Gastrocnemius medialis (tissue), 4 donors: Measurements from ENCODE around the gene POLR2I. TPM values are rescaled to one million over a fixed set of nuclear protein-coding genes. Genes with fewer than 3 reads are reported as not detected.

Experiments
- ATAC-seq, 2 donors: fragments of 150-250 bp; one replicate each; pipeline ENCODE4 v1.9.1; 2016
- DNase-seq, 2 donors: peaks; one replicate each; pipeline ENCODE4 v3.0.0-alpha.2; 2019
- H3K27ac ChIP-seq, 4 donors: fragments of 200-600 bp; sonication (generic); 1 replicate in 1 of 4; 2 replicates in 3 of 4; pipeline ENCODE4 v1.5.1; 2016 to 2018; ENCODE audit warnings: mild to moderate bottlenecking in 2 of 4, moderate library complexity in 1 of 4
- H3K27me3 ChIP-seq, 3 donors: fragments of 200-600 bp; sonication (generic) in 2 of 3; 1 replicate in 1 of 3; 2 replicates in 2 of 3; pipeline versions ENCODE4 v1.5.1 to v1.6.0; 2016 to 2019; ENCODE audit warnings: mild to moderate bottlenecking in 1 of 3, moderate library complexity in 1 of 3
- H3K36me3 ChIP-seq, 2 donors: fragments of 200-600 bp; sonication (generic) in 1 of 2; one replicate each; pipeline ENCODE4 v1.5.1; 2017 to 2018
- H3K4me1 ChIP-seq, 2 donors: fragments of 200-600 bp; sonication (generic) in 1 of 2; one replicate each; pipeline ENCODE4 v1.5.1; 2016 to 2017; ENCODE audit warnings: mild to moderate bottlenecking in 2 of 2
- H3K4me3 ChIP-seq, 4 donors: fragments of 200-600 bp; sonication (generic) in 3 of 4; 1 replicate in 1 of 4; 2 replicates in 3 of 4; pipeline ENCODE4 v1.5.1; 2016 to 2019; ENCODE audit warnings: mild to moderate bottlenecking in 2 of 4
- H3K9me3 ChIP-seq, 3 donors: fragments of 200-600 bp; sonication (generic) in 2 of 3; 1 replicate in 1 of 3; 2 replicates in 2 of 3; pipeline ENCODE4 v1.5.1; 2016 to 2019
- POLR2A ChIP-seq, 2 donors: fragments of 450-650 bp; IDR thresholded peaks; one replicate each; pipeline ENCODE4 v1.6.1; 2017; ENCODE audit warnings: antibody characterized with exemption in 2 of 2, mild to moderate bottlenecking in 2 of 2, moderate library complexity in 2 of 2
- in situ Hi-C, 4 donors: fragments of 200-750 bp; cut with MboI; loops; one replicate each; pipeline versions ENCODE4 v1.15.0 to v1.8.0; 2017; ENCODE audit warnings: low sequenced_read_pairs in 4 of 4
- intact Hi-C: fragments of 100-400 bp; cut with DNase I; formaldehyde crosslinking; loops from one replicate; pipeline ENCODE4 v1.15.1; 2023; ENCODE audit warnings: low total_unique reads
- total RNA-seq, 4 donors: library from RNA; depleted of rRNA; stranded (reverse); fragments of >200 nt; gene quantifications; one replicate each; pipeline versions ENCODE4 v1.1.0 to v1.2.3, GENCODE V29; 2016
- TF ChIP-seq, protein P1 (sequence below), 5 experiments: fragments of 450-650 bp in 3 of 5; fragments of 200-600 bp in 2 of 5; sonication (generic) in 2 of 5; IDR thresholded peaks in 4 of 5; conservative IDR thresholded peaks in 1 of 5; 1 replicate in 4 of 5; 2 replicates in 1 of 5; pipeline ENCODE4 v1.5.1; 2016 to 2019; ENCODE audit warnings: antibody characterized with exemption in 5 of 5, mild to moderate bottlenecking in 3 of 5, moderate library complexity in 3 of 5

Gene POLR2I
- total RNA-seq, 4 donors from 2014 or later: 61.0 to 88.7 (median 79.4) TPM

- Histone ChIP-seq H3K27ac (peak overlapping the region; percentile 97 to 100 (median 98)), H3K9me3 (no peaks in the 10 kb centered on the region), H3K27me3 (no peaks in the 10 kb centered on the region), H3K36me3 (peaks cover 6 to 40% of the 10 kb centered on the region in 2 donors), H3K4me1 (peaks cover 12 to 23% of the 10 kb centered on the region in 2 donors), H3K4me3 (peak overlapping the region; percentile 90 to 97 (median 92))
- TF ChIP-seq, protein P1, sequence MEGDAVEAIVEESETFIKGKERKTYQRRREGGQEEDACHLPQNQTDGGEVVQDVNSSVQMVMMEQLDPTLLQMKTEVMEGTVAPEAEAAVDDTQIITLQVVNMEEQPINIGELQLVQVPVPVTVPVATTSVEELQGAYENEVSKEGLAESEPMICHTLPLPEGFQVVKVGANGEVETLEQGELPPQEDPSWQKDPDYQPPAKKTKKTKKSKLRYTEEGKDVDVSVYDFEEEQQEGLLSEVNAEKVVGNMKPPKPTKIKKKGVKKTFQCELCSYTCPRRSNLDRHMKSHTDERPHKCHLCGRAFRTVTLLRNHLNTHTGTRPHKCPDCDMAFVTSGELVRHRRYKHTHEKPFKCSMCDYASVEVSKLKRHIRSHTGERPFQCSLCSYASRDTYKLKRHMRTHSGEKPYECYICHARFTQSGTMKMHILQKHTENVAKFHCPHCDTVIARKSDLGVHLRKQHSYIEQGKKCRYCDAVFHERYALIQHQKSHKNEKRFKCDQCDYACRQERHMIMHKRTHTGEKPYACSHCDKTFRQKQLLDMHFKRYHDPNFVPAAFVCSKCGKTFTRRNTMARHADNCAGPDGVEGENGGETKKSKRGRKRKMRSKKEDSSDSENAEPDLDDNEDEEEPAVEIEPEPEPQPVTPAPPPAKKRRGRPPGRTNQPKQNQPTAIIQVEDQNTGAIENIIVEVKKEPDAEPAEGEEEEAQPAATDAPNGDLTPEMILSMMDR (IDR thresholded peaks at IDR 0.05 in 4 of 5, conservative IDR thresholded peaks at IDR 0.05 in 1 of 5): no peak
- TF ChIP-seq POLR2A (IDR thresholded peaks at IDR 0.05): peak; percentile 73 to 74
- in situ Hi-C loops (loop anchor here in 1 of 4 donors (25.0 kb wide), 1 partner anchor 379 kb away; the partner anchor contains the start of genes HSPB6 and PROSER3), intact Hi-C loops (loop anchor here (2.0 kb wide), 1 partner anchor 26 kb away; the partner anchor contains the start of genes POLR2I and TBCB)
- ATAC-seq: peak; percentile 73 to 81
- DNase-seq: peak; percentile 80 to 90
Measured at GRCh38 chr19:36141039-36141927, 26.6 kb upstream of the POLR2I start.

DNA sequence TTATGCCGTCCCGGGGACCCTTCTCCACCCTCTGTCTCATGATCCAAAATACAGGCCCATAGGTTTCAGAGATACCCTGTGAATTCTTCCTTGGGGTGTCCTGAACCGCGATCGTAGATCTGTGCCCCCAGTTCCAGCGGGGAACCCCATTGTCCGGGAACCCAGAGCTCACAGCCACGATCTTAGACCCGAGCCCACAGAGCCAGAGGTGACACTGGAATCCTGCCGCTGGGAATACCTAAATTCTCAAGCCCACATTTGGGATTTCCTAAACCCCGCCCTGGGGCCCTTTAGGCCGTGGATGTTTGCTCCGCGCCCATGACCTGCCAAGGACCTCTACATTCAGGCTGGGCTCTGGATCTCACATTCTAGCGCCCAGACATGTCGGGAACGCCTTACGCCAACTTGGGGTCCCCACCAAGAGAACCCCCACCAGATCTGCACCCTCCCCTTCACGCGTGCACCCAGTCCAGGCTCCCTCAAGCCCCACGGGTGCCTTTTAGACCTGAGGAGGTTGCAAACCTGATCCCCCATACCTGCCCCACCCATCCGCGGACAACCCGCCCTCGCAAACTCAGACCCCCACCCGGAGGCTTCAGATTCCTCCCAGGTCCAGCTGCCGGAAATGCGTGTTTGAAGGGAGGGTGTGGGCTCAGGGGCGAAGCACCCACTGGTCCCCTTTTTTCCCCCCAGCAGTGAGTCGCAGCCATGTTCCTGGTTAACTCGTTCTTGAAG, 25.8 kb upstream of the POLR2I start:
- TF ChIP-seq, protein P1 (IDR thresholded peaks at IDR 0.05 in 4 of 5, conservative IDR thresholded peaks at IDR 0.05 in 1 of 5): no peak
- TF ChIP-seq POLR2A (IDR thresholded peaks at IDR 0.05): peak in 1 of 2 donors; percentile 38
- DNase-seq (peak; percentile 28 to 41), ATAC-seq (peak; percentile 28 to 32)
- H3K9me3 ChIP-seq: no peaks in the 10 kb centered on the region
- H3K27me3 ChIP-seq: no peaks in the 10 kb centered on the region
- peak overlapping the region; percentile 90 to 97 (median 92) for H3K4me3 ChIP-seq
- in situ Hi-C loops: loop anchor here in 1 of 4 donors (25.0 kb wide), 1 partner anchor 378 kb away; the partner anchor contains the start of genes HSPB6 and PROSER3
- peaks cover 0 to 32% of the 10 kb centered on the region in 2 donors for H3K36me3 ChIP-seq
- peak overlapping the region; percentile 97 to 100 (median 98) for H3K27ac ChIP-seq
- intact Hi-C loops: loop anchor here (1.0 to 2.0 kb wide), 2 partner anchors 12 to 26 kb away; partner anchors contain the start of genes COX7A1, POLR2I and TBCB
- H3K4me1 ChIP-seq: peaks cover 12 to 26% of the 10 kb centered on the region in 2 donors

- H3K4me3 ChIP-seq: peak within 1 kb of the TSS; percentile 90 to 97 (median 92)
- in situ Hi-C loops: loop anchor here in 1 of 4 donors (25.0 kb wide), 1 partner anchor 377 kb away; the partner anchor contains the start of genes HSPB6 and PROSER3
- peak within 1 kb of the TSS; percentile 97 to 100 (median 98) for H3K27ac ChIP-seq
- DNase-seq: peak; percentile 95 to 97
- no peaks in the 10 kb centered on the region for H3K27me3 ChIP-seq
- H3K4me1 ChIP-seq: peaks cover 12 to 26% of the 10 kb centered on the region in 2 donors
- peak; percentile 78 to 86 for ATAC-seq
- intact Hi-C loops: loop anchor here (1.0 to 2.0 kb wide), 3 partner anchors 12 to 25 kb away; partner anchors contain the start of genes COX7A1, POLR2I and TBCB
- TF ChIP-seq, protein P1 (IDR thresholded peaks at IDR 0.05 in 4 of 5, conservative IDR thresholded peaks at IDR 0.05 in 1 of 5): peak in 2 of 5 experiments; percentile 8 to 33
- peak; percentile 98 to 99 for TF ChIP-seq POLR2A (IDR thresholded peaks at IDR 0.05)
- H3K36me3 ChIP-seq: peaks cover 0 to 25% of the 10 kb centered on the region in 2 donors
- no peaks in the 10 kb centered on the region for H3K9me3 ChIP-seq
Measured at GRCh38 chr19:36139473-36140303, 25.0 kb upstream of the POLR2I start, which contains the start of gene CAPNS1. CAPNS1 (plus strand) TSS chr19:36140066; CDS start chr19:36141012, 946 bp downstream.
